ENCODE data around the gene TFDP2. TPM values are rescaled to one million over a fixed set of nuclear protein-coding genes. Genes with fewer than 3 reads are reported as not detected.
A peak's percentile ranks its signal among the peaks of the same experiment; 100 is the strongest.

Gene TFDP2
- total RNA-seq, 2 donors from 2014 or later: 102 to 128 TPM

GRCh38 chr3:141960731-141961130 lies 188.6 kb downstream of the TFDP2 start:
- Histone ChIP-seq H3K4me3 (no peak overlapping the region), H3K9me3 (no peaks in the 10 kb centered on the region), H3K36me3 (no peaks in the 10 kb centered on the region), H3K4me1 (replicated peaks) (no peaks in the 10 kb centered on the region), H3K27ac (no peak overlapping the region), H3K27me3 (replicated peaks; ENCODE audit: insufficient read depth) (no peaks in the 10 kb centered on the region)
- no peak for TF ChIP-seq CTCF (IDR thresholded peaks at IDR 0.05)
- no peak for TF ChIP-seq POLR2A (IDR thresholded peaks at IDR 0.05)
- no peak for TF ChIP-seq POLR2AphosphoS5 (IDR thresholded peaks at IDR 0.05)
- intact Hi-C loops (cut with DNase I): loop anchor here (5.0 kb wide), 1 partner anchor 322 kb away; no protein-coding TSS in a partner anchor
- 46% methylated on average over 3 of the region's 3 CpGs for WGBS
- no peak for DNase-seq (ENCODE audit: low spot score)

GRCh38 chr3:141959589-141960554 lies 189.5 kb downstream of the TFDP2 start:
- intact Hi-C loops (cut with DNase I): loop anchor here (5.0 kb wide), 1 partner anchor 322 kb away; no protein-coding TSS in a partner anchor
- WGBS: 63% methylated on average over 8 of the region's 8 CpGs
- Histone ChIP-seq H3K4me1 (replicated peaks) (no peaks in the 10 kb centered on the region), H3K27me3 (replicated peaks; ENCODE audit: insufficient read depth) (no peaks in the 10 kb centered on the region), H3K27ac (no peak overlapping the region), H3K9me3 (no peaks in the 10 kb centered on the region), H3K4me3 (no peak overlapping the region), H3K36me3 (no peaks in the 10 kb centered on the region)
- TF ChIP-seq POLR2A (IDR thresholded peaks at IDR 0.05) (no peak), CTCF (IDR thresholded peaks at IDR 0.05) (no peak), POLR2AphosphoS5 (IDR thresholded peaks at IDR 0.05) (no peak)
- no peak for DNase-seq (ENCODE audit: low spot score)

- no peaks in the 10 kb centered on the region for H3K36me3 ChIP-seq
- H3K4me1 ChIP-seq (replicated peaks): no peaks in the 10 kb centered on the region
- 42% methylated on average over 6 of the region's 6 CpGs for WGBS
- no peaks in the 10 kb centered on the region for H3K9me3 ChIP-seq
- H3K27ac ChIP-seq: no peak overlapping the region
- no peaks in the 10 kb centered on the region for H3K27me3 ChIP-seq (replicated peaks; ENCODE audit: insufficient read depth)
- no peak overlapping the region for H3K4me3 ChIP-seq
- intact Hi-C loops (cut with DNase I): no loop called here
- TF ChIP-seq POLR2A (IDR thresholded peaks at IDR 0.05) (no peak), POLR2AphosphoS5 (IDR thresholded peaks at IDR 0.05) (no peak), CTCF (IDR thresholded peaks at IDR 0.05) (no peak)
- DNase-seq (ENCODE audit: low spot score): no peak
These were observed 194.2 kb downstream of the TFDP2 start for GRCh38 chr3:141955175-141955574.

- DNase-seq (ENCODE audit: low spot score): no peak
- no peak for TF ChIP-seq CTCF (IDR thresholded peaks at IDR 0.05)
- TF ChIP-seq POLR2AphosphoS5 (IDR thresholded peaks at IDR 0.05): peak; percentile 6
- no peaks in the 10 kb centered on the region for H3K9me3 ChIP-seq
- intact Hi-C loops (cut with DNase I): no loop called here
- 54% methylated on average over 2 of the region's 2 CpGs for WGBS
- no peak overlapping the region for H3K4me3 ChIP-seq
- H3K4me1 ChIP-seq (replicated peaks): no peaks in the 10 kb centered on the region
- peak overlapping the region; percentile 42 to 45 for H3K27ac ChIP-seq
- no peaks in the 10 kb centered on the region for H3K27me3 ChIP-seq (replicated peaks; ENCODE audit: insufficient read depth)
- H3K36me3 ChIP-seq: no peaks in the 10 kb centered on the region
These were observed 196.7 kb downstream of the TFDP2 start for GRCh38 chr3:141952611-141953010.
